ENCODE results near the gene FOXR1.

DNA sequence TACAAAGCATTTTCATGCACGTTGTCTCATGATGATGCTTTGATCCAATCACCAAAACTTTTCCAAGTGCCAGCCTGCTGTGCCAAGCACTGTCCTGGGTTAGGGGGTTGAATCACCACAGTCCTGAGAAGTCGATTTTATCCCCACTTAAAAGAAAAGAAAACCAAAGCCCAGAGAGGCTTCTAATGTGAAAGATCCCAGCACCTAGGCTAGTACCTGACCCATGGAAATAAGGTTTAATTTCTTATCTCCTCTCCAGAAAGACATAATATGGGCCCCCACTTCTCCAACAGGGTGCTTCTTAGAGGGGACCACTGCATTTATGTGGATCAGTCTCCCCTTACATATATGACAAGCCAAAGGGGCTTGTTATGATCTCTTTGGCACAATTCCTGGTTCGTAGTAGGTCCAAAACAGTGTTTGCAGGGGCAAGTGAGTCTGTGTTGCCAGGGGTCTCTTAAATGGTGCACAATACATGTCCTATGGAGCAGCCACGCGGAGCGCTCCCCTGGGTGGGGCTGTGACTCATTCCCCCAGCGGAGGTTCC lies 43.9 kb upstream of the FOXR1 start:
- no peak for TF ChIP-seq POLR2A (IDR thresholded peaks at IDR 0.05)
- TF ChIP-seq, protein P1, sequence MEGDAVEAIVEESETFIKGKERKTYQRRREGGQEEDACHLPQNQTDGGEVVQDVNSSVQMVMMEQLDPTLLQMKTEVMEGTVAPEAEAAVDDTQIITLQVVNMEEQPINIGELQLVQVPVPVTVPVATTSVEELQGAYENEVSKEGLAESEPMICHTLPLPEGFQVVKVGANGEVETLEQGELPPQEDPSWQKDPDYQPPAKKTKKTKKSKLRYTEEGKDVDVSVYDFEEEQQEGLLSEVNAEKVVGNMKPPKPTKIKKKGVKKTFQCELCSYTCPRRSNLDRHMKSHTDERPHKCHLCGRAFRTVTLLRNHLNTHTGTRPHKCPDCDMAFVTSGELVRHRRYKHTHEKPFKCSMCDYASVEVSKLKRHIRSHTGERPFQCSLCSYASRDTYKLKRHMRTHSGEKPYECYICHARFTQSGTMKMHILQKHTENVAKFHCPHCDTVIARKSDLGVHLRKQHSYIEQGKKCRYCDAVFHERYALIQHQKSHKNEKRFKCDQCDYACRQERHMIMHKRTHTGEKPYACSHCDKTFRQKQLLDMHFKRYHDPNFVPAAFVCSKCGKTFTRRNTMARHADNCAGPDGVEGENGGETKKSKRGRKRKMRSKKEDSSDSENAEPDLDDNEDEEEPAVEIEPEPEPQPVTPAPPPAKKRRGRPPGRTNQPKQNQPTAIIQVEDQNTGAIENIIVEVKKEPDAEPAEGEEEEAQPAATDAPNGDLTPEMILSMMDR (IDR thresholded peaks at IDR 0.05), result no peak

Measured in uterus (tissue), 2 donors.